GM19468 (cell line): ENCODE data around the gene CLDN6.

Experiments used
- ATAC-seq: cut with Tn5 transposase; IDR thresholded peaks from one replicate; pipeline ENCODE4 v1.9.1; 2021; ENCODE audit warnings: mild to moderate bottlenecking, moderate library complexity, moderate number of reproducible peaks; ENCODE audit not compliant: unreplicated experiment; ENCODE audit errors: extremely low read depth

CLDN6 gene

DNA sequence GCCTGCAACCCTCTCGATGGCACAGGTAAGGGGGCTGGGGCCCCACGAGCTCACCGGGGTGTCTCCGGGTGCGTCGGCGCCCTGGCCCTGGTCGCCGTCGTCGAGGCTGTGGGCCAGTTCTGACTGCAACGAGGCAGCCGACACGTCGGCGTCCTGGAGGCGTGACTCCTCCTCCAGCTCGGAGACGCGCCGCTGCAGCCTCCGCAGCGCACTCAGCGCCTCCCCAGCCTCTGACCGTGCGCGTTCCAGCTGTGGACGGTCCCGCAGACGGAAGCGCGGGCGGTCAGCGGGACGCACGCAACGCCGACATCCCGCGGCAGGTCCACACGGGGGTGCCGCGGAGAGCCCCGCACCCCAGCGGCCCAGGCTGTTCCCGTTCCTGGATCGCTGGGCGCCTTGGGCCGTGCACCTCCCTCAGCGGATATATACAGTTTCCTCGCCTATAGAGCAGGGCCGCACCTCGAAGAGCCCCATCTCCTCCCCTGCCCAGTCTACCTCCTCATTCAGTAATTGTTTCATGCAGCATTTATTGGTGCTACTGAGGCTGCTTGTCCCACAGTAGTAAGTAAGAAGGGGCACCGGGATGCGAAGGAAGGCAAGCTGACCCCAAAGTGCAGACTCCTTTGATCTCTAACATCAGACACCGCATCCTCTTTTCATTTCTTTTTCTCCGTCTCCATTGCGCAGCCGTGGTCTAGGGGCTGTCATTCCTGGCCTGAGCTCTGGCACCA is 11.7 kb upstream of the CLDN6 start:
- ATAC-seq, result no peak

DNA sequence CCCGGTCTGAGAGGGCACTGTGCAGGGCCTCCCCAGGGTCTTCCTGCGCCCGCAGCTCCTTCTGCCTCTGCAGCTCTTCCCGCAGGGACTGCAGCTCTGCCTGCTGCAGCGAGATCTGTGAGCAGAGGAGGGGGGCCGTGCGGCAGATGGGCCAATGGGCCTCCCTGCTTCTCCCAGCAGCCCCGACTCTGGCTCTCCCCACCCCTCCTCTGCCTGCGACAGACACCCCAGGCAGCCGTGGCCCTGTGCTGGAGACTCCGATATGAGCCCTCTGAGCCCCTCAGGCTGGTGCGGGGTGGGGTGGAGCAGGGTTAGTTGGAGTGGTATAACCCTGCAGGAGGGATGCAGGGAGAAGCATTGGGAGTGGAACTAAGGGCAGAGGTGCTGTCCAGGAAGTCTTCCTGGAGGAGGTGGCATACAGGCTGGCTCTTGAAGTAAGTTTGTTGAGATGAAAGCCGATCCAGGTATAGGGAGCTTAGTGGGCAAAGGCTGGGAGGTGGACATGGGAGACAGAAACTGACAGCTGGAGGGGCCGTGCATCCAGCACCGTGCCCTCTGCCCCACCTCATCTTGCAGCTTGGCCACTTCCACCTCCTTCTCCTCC is 10.8 kb upstream of the CLDN6 start:
- ATAC-seq, result no peak

- ATAC-seq, result no peak
Measured at GRCh38 chr16:3027983-3028715, 10.2 kb upstream of the CLDN6 start.

DNA sequence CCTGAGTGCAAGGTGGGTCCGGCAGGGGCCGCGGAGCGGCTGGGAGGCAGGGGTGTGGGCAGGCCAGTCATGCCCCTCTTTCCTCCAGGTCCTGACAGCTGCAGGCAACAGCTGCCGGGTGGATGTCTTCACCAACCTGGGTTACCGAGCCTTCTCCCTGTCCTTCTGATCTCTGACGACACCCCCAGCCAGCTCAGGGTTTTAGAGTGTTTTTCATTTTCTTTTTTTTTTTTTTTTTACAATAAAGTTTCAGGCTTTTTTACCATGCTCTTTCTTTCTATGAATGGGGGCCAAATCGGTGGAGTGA is 9.5 kb upstream of the CLDN6 start:
- no peak for ATAC-seq

GRCh38 chr16:3026609-3027488 is 8.9 kb upstream of the CLDN6 start:
- ATAC-seq, result no peak

DNA sequence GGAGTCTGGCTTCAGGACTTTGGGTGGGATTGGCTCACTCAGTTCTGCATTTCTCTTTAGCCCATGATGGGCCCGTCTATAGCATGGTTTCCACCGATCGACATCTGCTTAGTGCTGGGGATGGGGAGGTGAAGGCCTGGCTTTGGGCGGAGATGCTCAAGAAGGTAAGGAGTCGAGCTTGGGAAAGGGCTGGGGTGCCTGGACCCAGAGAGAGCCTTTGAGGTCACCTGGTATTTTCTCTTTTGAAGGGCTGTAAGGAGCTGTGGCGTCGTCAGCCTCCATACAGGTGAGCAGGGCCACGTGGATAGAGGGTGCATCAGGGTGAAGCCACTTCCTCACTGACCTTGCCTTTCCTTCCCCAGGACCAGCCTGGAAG is 8.0 kb upstream of the CLDN6 start:
- ATAC-seq, result no peak

DNA sequence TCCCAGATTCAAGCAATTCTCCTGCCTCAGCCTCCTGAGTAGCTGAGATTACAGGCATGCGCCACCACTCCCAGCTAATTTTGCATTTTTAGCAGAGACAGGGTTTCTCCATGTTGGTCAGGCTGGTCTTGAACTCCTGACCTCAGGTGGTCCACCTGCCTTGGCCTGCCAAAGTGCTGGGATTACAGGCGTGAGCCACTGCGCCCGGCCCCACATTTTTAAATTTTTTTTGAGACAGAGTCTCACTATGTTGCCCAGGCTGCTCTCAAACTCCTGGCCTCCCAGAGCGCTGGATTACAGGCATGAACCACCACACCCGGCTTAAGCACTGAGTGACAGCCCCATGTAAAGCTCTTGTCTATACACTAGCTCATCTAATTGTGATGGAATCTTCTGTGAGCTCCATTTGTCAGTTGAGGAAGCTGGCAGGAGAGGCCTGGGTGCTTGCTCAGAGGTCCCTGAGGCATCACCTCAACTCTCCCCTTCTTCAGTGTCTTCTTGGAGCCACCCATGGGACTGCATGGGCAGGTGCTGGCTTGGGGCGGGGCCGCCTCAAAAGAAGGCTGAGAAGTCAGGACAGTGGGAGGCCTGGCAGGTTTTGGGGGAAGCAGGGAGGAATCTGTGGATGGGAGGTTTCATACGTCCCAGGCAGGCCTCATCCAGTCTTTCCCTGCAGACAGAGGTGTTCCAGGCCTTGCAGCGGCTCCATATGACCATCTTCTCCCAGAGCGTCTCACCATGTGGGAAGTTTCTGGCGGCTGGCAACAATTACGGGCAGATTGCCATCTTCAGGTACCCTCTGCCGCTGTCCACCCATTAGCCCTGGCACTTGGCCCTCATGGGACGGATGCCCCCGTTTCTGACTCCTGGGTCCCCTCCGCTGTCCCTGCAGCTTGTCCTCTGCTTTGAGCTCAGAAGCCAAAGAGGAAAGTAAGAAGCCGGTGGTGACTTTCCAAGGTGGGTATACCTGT is 7.3 kb upstream of the CLDN6 start:
- ATAC-seq, result no peak

- peak; percentile 77 for ATAC-seq
Measured at GRCh38 chr16:3023669-3024478, 5.9 kb upstream of the CLDN6 start, which contains the start of the genes HCFC1R1 and THOC6. Gene HCFC1R1 (minus strand): TSS chr16:3023942. CDS start chr16:3023941, 1 bp downstream. Gene THOC6 (plus strand): TSS chr16:3024035. CDS start chr16:3024327, 292 bp downstream.

GRCh38 chr16:3023415-3023668 is 5.4 kb upstream of the CLDN6 start:
- no peak for ATAC-seq

DNA sequence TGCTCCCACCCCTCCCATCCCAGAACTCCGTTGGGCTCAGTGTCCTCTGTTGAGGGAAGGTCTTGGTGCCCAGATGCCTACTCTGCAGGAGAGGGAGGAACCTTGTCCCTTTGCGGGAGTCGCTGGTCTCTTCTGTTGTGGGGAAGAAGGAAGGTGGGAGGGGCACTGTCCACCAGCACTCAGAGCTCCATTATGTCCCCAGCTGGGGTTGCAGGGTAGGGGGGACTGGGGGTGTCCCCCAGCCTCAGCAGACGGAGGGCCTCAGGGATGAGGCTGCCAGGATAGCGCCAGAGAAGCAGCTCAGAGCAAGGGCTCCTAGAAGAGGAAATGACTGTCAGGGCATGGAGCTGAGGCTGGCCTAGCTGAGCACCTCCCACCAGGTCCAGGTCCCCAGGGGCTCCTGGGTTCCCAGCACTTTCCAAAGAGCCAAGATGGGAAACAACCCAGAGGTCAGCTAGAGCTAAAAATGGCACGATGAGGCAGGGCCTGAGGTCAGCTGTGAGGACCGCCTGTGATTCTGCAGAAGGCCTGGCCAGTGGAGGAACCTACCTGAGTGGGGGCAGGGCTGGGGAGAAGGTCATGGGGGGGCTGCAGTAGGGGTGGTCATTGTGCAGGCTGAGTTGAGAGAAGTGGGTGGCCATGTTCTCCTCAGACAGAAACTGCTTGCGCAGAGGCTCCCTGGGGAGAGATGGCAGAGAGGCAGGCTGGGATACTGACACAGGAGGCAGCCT is 4.9 kb upstream of the CLDN6 start:
- no peak for ATAC-seq

DNA sequence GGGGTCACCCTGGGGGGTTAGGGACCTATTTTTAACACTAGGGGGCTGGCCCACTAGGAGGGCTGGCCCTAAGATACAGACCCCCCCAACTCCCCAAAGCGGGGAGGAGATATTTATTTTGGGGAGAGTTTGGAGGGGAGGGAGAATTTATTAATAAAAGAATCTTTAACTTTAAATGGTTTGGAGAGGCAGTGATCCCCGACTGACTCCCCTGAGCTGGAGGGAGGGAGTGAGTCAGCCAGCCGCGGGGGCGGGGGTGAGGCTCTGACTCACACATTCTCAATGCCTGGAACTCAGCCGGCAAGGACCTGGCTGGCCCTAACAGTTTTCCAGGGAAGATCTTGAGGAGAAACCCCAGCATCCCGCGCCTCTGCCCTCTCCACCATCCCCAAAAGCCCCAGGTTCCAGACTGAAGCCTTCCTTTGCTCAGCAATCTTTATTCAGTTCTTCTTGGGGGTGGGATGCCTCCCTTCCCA is 4.3 kb upstream of the CLDN6 start:
- ATAC-seq, result no peak

DNA sequence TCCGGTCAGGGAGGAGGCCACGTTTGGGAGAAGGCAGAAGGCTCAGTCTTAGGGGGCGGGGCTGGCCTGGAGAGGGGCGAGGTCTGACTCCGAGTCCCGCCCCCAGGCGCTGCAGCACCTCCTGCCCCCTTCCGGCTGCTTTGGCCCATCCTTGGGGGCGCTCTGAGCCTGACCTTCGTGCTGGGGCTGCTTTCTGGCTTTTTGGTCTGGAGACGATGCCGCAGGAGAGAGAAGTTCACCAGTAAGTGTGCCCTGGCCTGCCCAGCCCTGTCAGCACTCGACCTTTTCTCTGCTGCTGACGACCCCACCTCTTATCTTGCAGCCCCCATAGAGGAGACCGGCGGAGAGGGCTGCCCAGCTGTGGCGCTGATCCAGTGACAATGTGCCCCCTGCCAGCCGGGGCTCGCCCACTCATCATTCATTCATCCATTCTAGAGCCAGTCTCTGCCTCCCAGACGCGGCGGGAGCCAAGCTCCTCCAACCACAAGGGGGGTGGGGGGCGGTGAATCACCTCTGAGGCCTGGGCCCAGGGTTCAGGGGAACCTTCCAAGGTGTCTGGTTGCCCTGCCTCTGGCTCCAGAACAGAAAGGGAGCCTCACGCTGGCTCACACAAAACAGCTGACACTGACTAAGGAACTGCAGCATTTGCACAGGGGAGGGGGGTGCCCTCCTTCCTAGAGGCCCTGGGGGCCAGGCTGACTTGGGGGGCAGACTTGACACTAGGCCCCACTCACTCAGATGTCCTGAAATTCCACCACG is 3.6 kb upstream of the CLDN6 start:
- no peak for ATAC-seq

- ATAC-seq, result no peak
Measured at GRCh38 chr16:3020604-3021448, 2.8 kb upstream of the CLDN6 start.

GRCh38 chr16:3020247-3020603 is 2.2 kb upstream of the CLDN6 start, which contains the start of gene TNFRSF12A:
Gene TNFRSF12A (plus strand): TSS chr16:3020368. CDS start chr16:3020398, 30 bp downstream.
- ATAC-seq, result no peak

DNA sequence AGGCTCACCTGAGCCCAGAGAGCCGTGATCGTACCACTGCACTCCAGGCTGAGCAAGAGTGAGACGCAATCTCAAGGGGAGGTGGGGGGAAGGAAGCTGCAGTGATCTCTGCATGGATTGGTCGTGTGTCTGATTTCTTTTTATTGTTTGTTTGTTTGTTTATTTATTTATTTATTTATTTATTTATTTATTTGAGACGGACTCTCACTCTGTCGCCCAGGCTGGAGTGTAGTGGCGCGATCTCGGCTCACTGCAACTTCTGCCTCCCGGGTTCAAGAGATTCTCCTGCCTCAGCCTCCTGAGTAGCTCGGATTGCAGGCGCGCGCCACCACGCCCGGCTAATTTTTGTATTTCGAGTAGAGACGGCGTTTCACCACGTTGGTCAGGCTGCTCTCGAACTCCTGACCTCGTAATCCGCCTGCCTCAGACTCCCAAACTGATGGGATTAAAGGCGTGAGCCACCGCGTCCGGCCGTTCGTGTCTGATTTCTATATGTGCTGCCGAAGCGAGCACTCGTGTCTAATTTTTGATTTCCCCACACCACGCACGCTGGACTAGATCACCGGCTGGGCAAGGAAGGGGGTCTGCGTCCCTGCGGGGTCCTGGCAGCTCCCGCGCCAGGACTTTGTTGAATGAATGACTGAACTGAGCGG is 1.7 kb upstream of the CLDN6 start:
- ATAC-seq, result no peak

DNA sequence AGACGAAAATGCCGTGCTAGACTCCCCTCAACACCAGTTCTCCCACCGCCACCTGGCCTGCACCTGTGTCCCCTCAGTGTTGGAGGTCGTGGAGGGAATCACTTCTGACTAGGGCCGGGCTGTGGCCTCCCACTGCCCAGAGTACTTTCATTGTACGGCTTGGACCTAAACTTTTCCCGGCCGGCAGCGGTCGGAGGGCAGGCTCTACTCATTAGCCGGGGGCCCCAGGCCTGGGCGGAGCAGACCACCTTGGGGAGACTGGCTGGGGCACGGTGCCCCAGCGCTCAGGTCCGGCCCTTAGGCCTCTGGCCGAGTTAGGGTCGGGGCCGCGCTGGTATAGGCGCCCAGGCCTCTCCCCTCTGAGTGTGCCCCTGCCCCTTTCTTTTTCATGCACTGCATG is 639 bp downstream of the CLDN6 start:
- no peak for ATAC-seq
